GM18873 (cell line): Measurements from ENCODE around the gene PNKP.
A peak's percentile ranks its signal among the peaks of the same experiment; 100 is the strongest.

Source experiments
- ATAC-seq: cut with Tn5 transposase; IDR thresholded peaks from one replicate; pipeline ENCODE4 v1.9.1; 2021; ENCODE audit warnings: mild to moderate bottlenecking, moderate library complexity, moderate number of reproducible peaks; ENCODE audit not compliant: unreplicated experiment, low FRiP score

The PNKP gene

GRCh38 chr19:49866933-49867782 is at the start of gene PNKP:
TSS of gene PNKP (minus strand) at chr19:49867576. CDS start at chr19:49867204, 372 bp downstream.
- no peak for ATAC-seq

GRCh38 chr19:49915271-49915670 is 47.9 kb upstream of the PNKP start:
- ATAC-seq: no peak

GRCh38 chr19:49913720-49914119 is 46.3 kb upstream of the PNKP start:
- no peak for ATAC-seq

- ATAC-seq: no peak
Observed at GRCh38 chr19:49912965-49913685, 45.7 kb upstream of the PNKP start.

- no peak for ATAC-seq
Observed at GRCh38 chr19:49911381-49912145, 44.2 kb upstream of the PNKP start.

- ATAC-seq: no peak
Observed at GRCh38 chr19:49910179-49910578, 42.8 kb upstream of the PNKP start.

GRCh38 chr19:49908480-49909420 is 41.4 kb upstream of the PNKP start:
- ATAC-seq: no peak

GRCh38 chr19:49907745-49908446 is 40.5 kb upstream of the PNKP start:
- peak; percentile 45 for ATAC-seq

- ATAC-seq: peak; percentile 28
Observed at GRCh38 chr19:49906879-49907564, 39.6 kb upstream of the PNKP start.

GRCh38 chr19:49904136-49904535 is 36.8 kb upstream of the PNKP start:
- no peak for ATAC-seq

- ATAC-seq: peak; percentile 50
Observed at GRCh38 chr19:49896863-49897621, 29.7 kb upstream of the PNKP start, which contains the start of gene IL4I1. TSS of gene IL4I1 (minus strand) at chr19:49896887. CDS start at chr19:49896160, 727 bp downstream.

GRCh38 chr19:49895566-49896297 is 28.4 kb upstream of the PNKP start:
- ATAC-seq: no peak

GRCh38 chr19:49894879-49895565 is 27.6 kb upstream of the PNKP start:
- ATAC-seq: peak; percentile 36

- no peak for ATAC-seq
Observed at GRCh38 chr19:49894011-49894664, 26.8 kb upstream of the PNKP start.

GRCh38 chr19:49892716-49893115 is 25.3 kb upstream of the PNKP start:
- no peak for ATAC-seq

- no peak for ATAC-seq
Observed at GRCh38 chr19:49891393-49891792, 24.0 kb upstream of the PNKP start.
